IMR-90 (cell line): ENCODE results near the gene SMIM21. TPM values are rescaled to one million over a fixed set of nuclear protein-coding genes. Genes with fewer than 3 reads are reported as not detected.

Experiments used
- ATAC-seq: fragments of 200-7000 bp; cut with Tn5 transposase; 2 replicates; pipeline ENCODE4 v1.9.1; 2020; ENCODE audit warnings: low read depth, mild to moderate bottlenecking, moderate library complexity
- BruUV-seq: library from RNA; stranded (reverse); fragments of 400-500 nt; replicated peaks from 2 replicates; lab custom pipeline; 2021; lab: Mats Ljungman, UMichigan
- CTCF ChIA-PET: fragments of 300-600 bp; formaldehyde crosslinking; extraction: SDS; loops from one replicate; lab custom pipeline; 2021; ENCODE audit warnings: antibody characterized with exemption; lab: Yijun Ruan, JAX
- POLR2A ChIA-PET: fragments of 300-600 bp; sonication (Branson Sonifier 250); formaldehyde crosslinking; loops from one replicate; lab custom pipeline; 2022; ENCODE audit warnings: antibody characterized with exemption; ENCODE audit not compliant: unreplicated experiment; lab: Charles Lee
- DNase-seq: peaks from one replicate; pipeline ENCODE4 v3.0.0; 2013
- H2AFZ ChIP-seq: replicated peaks from 2 replicates; pipeline ENCODE3; 2013; ENCODE audit warnings: low read length, mild to moderate bottlenecking; ENCODE audit not compliant: poor library complexity
- H2AK5ac ChIP-seq: 2 replicates; pipeline ENCODE4 v1.6.1; 2013; ENCODE audit warnings: low read depth, low read length, inconsistent platforms
- H2AK9ac ChIP-seq: replicated peaks from 2 replicates; pipeline ENCODE3; 2013; ENCODE audit warnings: mild to moderate bottlenecking, low read depth, low read length, moderate library complexity; ENCODE audit not compliant: poor library complexity
- H2BK120ac ChIP-seq: 2 replicates; pipeline ENCODE4 v1.6.1; 2013; ENCODE audit warnings: low read depth, low read length, inconsistent platforms
- H2BK15ac ChIP-seq: 3 replicates; pipeline ENCODE4 v1.6.1; 2013; ENCODE audit warnings: low read depth, low read length, inconsistent platforms
- H2BK20ac ChIP-seq: 2 replicates; pipeline ENCODE4 v1.6.1; 2013; ENCODE audit warnings: low read depth, mild to moderate bottlenecking, inconsistent platforms, low read length, moderate library complexity
- H2BK5ac ChIP-seq: 2 replicates; pipeline ENCODE4 v1.6.1; 2013; ENCODE audit warnings: mild to moderate bottlenecking, low read depth, low read length, inconsistent platforms; ENCODE audit not compliant: poor library complexity, severe bottlenecking
- H3K14ac ChIP-seq: replicated peaks from 2 replicates; pipeline ENCODE4 v1.6.1; 2013; ENCODE audit warnings: low read depth, low read length, inconsistent platforms
- H3K18ac ChIP-seq: 2 replicates; pipeline ENCODE4 v1.6.1; 2013; ENCODE audit warnings: low read depth, low read length, control low read depth
- H3K23ac ChIP-seq: 2 replicates; pipeline ENCODE4 v1.6.1; 2013; ENCODE audit warnings: low read depth, low read length, inconsistent platforms
- H3K27ac ChIP-seq: 2 replicates; pipeline ENCODE4 v1.5.1; 2013; ENCODE audit warnings: mild to moderate bottlenecking, control low read depth, low read length; ENCODE audit not compliant: insufficient read depth
- H3K27me3 ChIP-seq: 2 replicates; pipeline ENCODE4 v1.6.1; 2013; ENCODE audit warnings: low read length; ENCODE audit not compliant: control insufficient read depth, insufficient read depth
- H3K36me3 ChIP-seq: 2 replicates; pipeline ENCODE4 v1.6.1; 2013; ENCODE audit warnings: low read length, mixed read lengths; ENCODE audit not compliant: control insufficient read depth, insufficient read depth
- H3K4ac ChIP-seq: 2 replicates; pipeline ENCODE4 v1.6.1; 2013; ENCODE audit warnings: low read depth, low read length, inconsistent platforms
- H3K4me1 ChIP-seq: 2 replicates; pipeline ENCODE4 v1.6.1; 2013; ENCODE audit warnings: low read length, mixed read lengths; ENCODE audit not compliant: control insufficient read depth, insufficient read depth
- H3K4me2 ChIP-seq: 2 replicates; pipeline ENCODE4 v1.6.1; 2013; ENCODE audit warnings: low read depth, mild to moderate bottlenecking, control low read depth, low read length, moderate library complexity
- H3K4me3 ChIP-seq: 2 replicates; pipeline ENCODE4 v1.5.1; 2013; ENCODE audit warnings: low read depth, mild to moderate bottlenecking, control low read depth, low read length, moderate library complexity; ENCODE audit not compliant: insufficient read depth
- H3K56ac ChIP-seq: 2 replicates; pipeline ENCODE4 v1.6.1; 2013; ENCODE audit warnings: low read length, inconsistent platforms; ENCODE audit not compliant: insufficient read depth; ENCODE audit errors: extremely low read depth
- H3K79me1 ChIP-seq, 2 experiments: 2 replicates each; pipeline ENCODE4 v1.6.1; 2013; ENCODE audit warnings: low read length in 2 of 2, inconsistent platforms in 1 of 2, low read depth in 1 of 2
- H3K9ac ChIP-seq: 2 replicates; pipeline ENCODE4 v1.6.1; 2013; ENCODE audit warnings: low read depth, low read length, control low read depth
- H3K9me1 ChIP-seq: 2 replicates; pipeline ENCODE4 v1.6.1; 2013; ENCODE audit warnings: low read length, inconsistent platforms; ENCODE audit not compliant: insufficient read depth
- H3K9me3 ChIP-seq: 2 replicates; pipeline ENCODE4 v1.6.1; 2013; ENCODE audit warnings: low read length; ENCODE audit not compliant: control insufficient read depth, insufficient read depth
- H4K20me1 ChIP-seq: 2 replicates; pipeline ENCODE4 v1.6.1; 2013; ENCODE audit warnings: low read length, inconsistent platforms; ENCODE audit not compliant: insufficient read depth
- H4K5ac ChIP-seq: 2 replicates; pipeline ENCODE4 v1.6.1; 2013; ENCODE audit warnings: mild to moderate bottlenecking, low read depth, low read length, control low read depth
- H4K8ac ChIP-seq, 2 experiments: 2 replicates each; pipeline ENCODE4 v1.6.1; 2013; ENCODE audit warnings: low read depth in 2 of 2, low read length in 2 of 2, control low read depth in 1 of 2, inconsistent platforms in 1 of 2
- H4K91ac ChIP-seq: 2 replicates; pipeline ENCODE4 v1.6.1; 2013; ENCODE audit warnings: low read depth, low read length, inconsistent platforms; ENCODE audit not compliant: insufficient read depth
- BHLHE40 ChIP-seq: fragments of 150-350 bp; IDR thresholded peaks from 2 replicates; pipeline ENCODE4 v1.6.1; 2016; ENCODE audit warnings: mild to moderate bottlenecking, low read depth, low read length
- FOS ChIP-seq: fragments of 150-350 bp; IDR thresholded peaks from 2 replicates; pipeline ENCODE4 v1.6.1; 2016; ENCODE audit warnings: low read depth, low read length
- MAZ ChIP-seq: IDR thresholded peaks from 2 replicates; pipeline ENCODE4 v1.6.1; 2012; ENCODE audit warnings: low read depth, mild to moderate bottlenecking, low read length, improper control_type of control experiment, moderate library complexity, borderline replicate concordance
- MXI1 ChIP-seq: IDR thresholded peaks from 2 replicates; pipeline ENCODE4 v1.6.1; 2012; ENCODE audit warnings: low read depth, mild to moderate bottlenecking, low read length, moderate library complexity, borderline replicate concordance
- POLR2A ChIP-seq: IDR thresholded peaks from 2 replicates; pipeline ENCODE4 v1.6.1; 2012; ENCODE audit warnings: mild to moderate bottlenecking, low read depth, low read length
- RAD21 ChIP-seq: IDR thresholded peaks from 2 replicates; pipeline ENCODE4 v1.6.1; 2012; ENCODE audit warnings: low read length, improper control_type of control experiment
- RFX5 ChIP-seq: IDR thresholded peaks from 2 replicates; pipeline ENCODE4 v1.8.0; 2012; ENCODE audit warnings: low read depth, mild to moderate bottlenecking, low read length, moderate library complexity
- SMC3 ChIP-seq: fragments of 150-350 bp; IDR thresholded peaks from 2 replicates; pipeline ENCODE4 v1.6.1; 2016; ENCODE audit warnings: low read depth, mild to moderate bottlenecking, antibody characterized with exemption, low read length, moderate library complexity
- WGBS, 2 experiments: methylation state at CpG; one replicate each; pipeline versions ENCODE4 v1.1.5 to v1.1.7; 2013; ENCODE audit warnings: missing lambda C conversion rate in 2 of 2; ENCODE audit not compliant: insufficient read length in 1 of 2; ENCODE audit errors: extremely low coverage in 2 of 2; 5-methylcytosine and 5-hydroxymethylcytosine counted together
- dilution Hi-C: fragments of 300-500 bp; cut with HindIII; formaldehyde crosslinking; loops from one replicate; pipeline ENCODE4 v1.14.3; 2018; ENCODE audit warnings: low sequenced_read_pairs; ENCODE audit not compliant: unreplicated experiment
- in situ Hi-C: fragments of 300-500 bp; cut with MboI; formaldehyde crosslinking; loops from 3 replicates; pipeline ENCODE4 v1.14.3; 2019; ENCODE audit warnings: low sequenced_read_pairs, inconsistent platforms, mixed read lengths
- intact Hi-C: fragments of 100-400 bp; cut with micrococcal nuclease; formaldehyde crosslinking; loops from 2 replicates; pipeline ENCODE4 v1.10.0; 2022
- polyA plus RNA-seq, 3 experiments: library from polyadenylated mRNA; depleted of rRNA; stranded (reverse); fragments of >200 nt; gene quantifications; 2 replicates each; pipeline ENCODE4 v1.2.3, GENCODE V29; 2012; ENCODE audit warnings: low replicate concordance in 1 of 3
- total RNA-seq: library from RNA; depleted of rRNA; stranded (reverse); fragments of >200 nt; gene quantifications from 2 replicates; pipeline ENCODE4 v1.2.3, GENCODE V29; 2012
- TF ChIP-seq, protein P1 (sequence below): fragments of 150-350 bp; IDR thresholded peaks from 2 replicates; pipeline ENCODE4 v1.6.1; 2016; ENCODE audit warnings: low read depth, mild to moderate bottlenecking, low read length, moderate library complexity, borderline replicate concordance

Gene SMIM21
- total and polyA plus RNA-seq, 2 of the 4 experiments (the other 2 are of a cell fraction), result not detected

DNA sequence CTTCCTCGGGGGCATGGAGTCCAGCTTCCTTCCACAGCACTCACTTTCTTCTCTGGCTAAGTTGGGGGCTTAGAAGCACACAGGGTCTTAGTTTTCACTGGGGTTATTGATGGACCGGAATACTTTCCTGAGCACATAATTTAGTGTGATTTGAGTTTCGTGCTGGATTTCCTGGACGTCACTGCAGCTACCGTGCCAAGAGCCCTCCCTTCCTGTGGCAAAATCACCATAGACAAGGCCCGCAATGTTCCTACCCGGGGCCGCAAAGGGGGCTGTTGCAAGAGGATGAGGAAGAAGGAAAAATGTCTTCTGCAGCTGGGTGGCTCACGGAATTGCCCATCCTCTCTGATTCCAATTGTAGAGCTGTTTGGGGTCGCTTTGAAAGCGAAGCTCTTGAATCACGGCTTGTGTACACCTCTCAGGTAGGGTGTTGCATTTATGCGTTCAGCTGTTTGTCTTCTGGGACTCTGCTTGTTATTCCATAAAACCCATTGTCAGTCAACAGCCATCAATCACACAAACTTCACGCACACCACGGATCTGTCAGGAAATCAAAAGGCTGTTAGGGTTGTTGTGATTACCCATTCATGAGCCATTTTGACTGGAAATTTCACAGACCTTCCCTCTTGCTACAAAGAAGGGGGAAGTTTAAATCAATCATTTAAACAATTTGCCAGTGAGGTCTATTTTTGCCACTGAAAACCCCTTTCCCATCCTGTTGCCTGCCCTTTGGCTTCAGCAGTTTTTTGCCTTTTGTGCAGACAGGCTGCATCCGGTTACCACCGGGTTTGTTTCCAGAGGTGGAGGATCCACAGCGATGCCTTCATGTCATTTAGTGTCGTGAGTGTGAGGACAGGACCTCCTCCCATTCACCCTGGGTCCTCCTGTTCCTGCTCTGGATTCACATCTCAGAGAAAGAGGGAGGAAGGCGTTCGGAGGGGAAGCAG, 36.0 kb downstream of the SMIM21 start (continued):
- TF ChIP-seq SMC3, result no peak

GRCh38 chr18:75390854-75391253, 36.6 kb downstream of the SMIM21 start:
- WGBS, 2 experiments, result no CpG with 5 or more reads among the region's 2 CpGs
- Histone ChIP-seq H3K9me3 (no peaks in the 10 kb centered on the region), H4K91ac (no peak overlapping the region), H2BK5ac (no peak overlapping the region), H3K27ac (no peak overlapping the region), H3K36me3 (no peaks in the 10 kb centered on the region), H3K4me2 (no peak overlapping the region), H2BK20ac (no peak overlapping the region), H2BK120ac (no peak overlapping the region), H4K8ac (no peak overlapping the region), H3K4me1 (no peaks in the 10 kb centered on the region), H4K5ac (no peak overlapping the region), H3K14ac (no peak overlapping the region), H2AFZ (no peak overlapping the region), H3K4me3 (no peak overlapping the region), H3K9me1 (no peaks in the 10 kb centered on the region), H2AK9ac (no peak overlapping the region), H3K27me3 (peaks cover 28% of the 10 kb centered on the region), H3K4ac (no peak overlapping the region), H3K79me1 (no peaks in the 10 kb centered on the region), H4K20me1 (no peaks in the 10 kb centered on the region), H2AK5ac (no peak overlapping the region), H3K18ac (no peak overlapping the region), H3K9ac (no peak overlapping the region), H3K23ac (no peak overlapping the region), H2BK15ac (no peak overlapping the region), H3K56ac (no peak overlapping the region)
- in situ Hi-C loops (no loop called here), dilution Hi-C loops (no loop called here), intact Hi-C loops (no loop called here)
- ATAC-seq (no peak), DNase-seq (no peak)
- POLR2A ChIA-PET, result no interaction called here
- CTCF ChIA-PET, result no interaction called here
- TF ChIP-seq FOS, result no peak
- no peak for TF ChIP-seq RAD21
- no peak for TF ChIP-seq SMC3
- no peak for TF ChIP-seq BHLHE40
- TF ChIP-seq, protein P1, sequence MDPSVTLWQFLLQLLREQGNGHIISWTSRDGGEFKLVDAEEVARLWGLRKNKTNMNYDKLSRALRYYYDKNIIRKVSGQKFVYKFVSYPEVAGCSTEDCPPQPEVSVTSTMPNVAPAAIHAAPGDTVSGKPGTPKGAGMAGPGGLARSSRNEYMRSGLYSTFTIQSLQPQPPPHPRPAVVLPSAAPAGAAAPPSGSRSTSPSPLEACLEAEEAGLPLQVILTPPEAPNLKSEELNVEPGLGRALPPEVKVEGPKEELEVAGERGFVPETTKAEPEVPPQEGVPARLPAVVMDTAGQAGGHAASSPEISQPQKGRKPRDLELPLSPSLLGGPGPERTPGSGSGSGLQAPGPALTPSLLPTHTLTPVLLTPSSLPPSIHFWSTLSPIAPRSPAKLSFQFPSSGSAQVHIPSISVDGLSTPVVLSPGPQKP, result no peak
- TF ChIP-seq RFX5, result no peak
- TF ChIP-seq POLR2A, result no peak
- TF ChIP-seq MXI1, result no peak
- TF ChIP-seq MAZ, result no peak
- BruUV-seq, result no TSS peak
